Testis (tissue), 3 donors: ENCODE results near the gene SERAC1. TPM values are rescaled to one million over a fixed set of nuclear protein-coding genes. Genes with fewer than 3 reads are reported as not detected.
"Not testable (repeated sequence)": the region's sequence is repeated elsewhere in the genome, so short reads cannot be mapped to it uniquely, and the experiment has no call there.

Experiments
- DNase-seq: peaks from one replicate; pipeline ENCODE4 v3.0.0-alpha.2; 2019
- H3K27ac ChIP-seq, 2 donors: fragments of 200-600 bp; sonication (generic); one replicate each; pipeline ENCODE4 v1.5.1; 2019
- H3K27me3 ChIP-seq: fragments of 200-600 bp; sonication (generic); one replicate; pipeline ENCODE4 v1.5.1; 2019
- H3K36me3 ChIP-seq: fragments of 200-600 bp; sonication (generic); one replicate; pipeline ENCODE4 v1.5.1; 2017; ENCODE audit warnings: low read depth; ENCODE audit errors: missing control alignments
- H3K4me1 ChIP-seq: fragments of 200-600 bp; sonication (generic); one replicate; pipeline ENCODE4 v1.5.1; 2019
- H3K4me3 ChIP-seq, 2 donors: fragments of 200-600 bp; sonication (generic); one replicate each; pipeline ENCODE4 v1.5.1; 2017 to 2019
- H3K9me3 ChIP-seq: fragments of 200-600 bp; sonication (generic); one replicate; pipeline ENCODE4 v1.5.1; 2017
- POLR2A ChIP-seq: fragments of 450-650 bp; IDR thresholded peaks from one replicate; pipeline ENCODE4 v1.6.1; 2017; ENCODE audit warnings: antibody characterized with exemption, mild to moderate bottlenecking, moderate library complexity
- WGBS, 2 donors: methylation state at CpG; one replicate each; pipeline ENCODE4 v1.1.5; 2018; 5-methylcytosine and 5-hydroxymethylcytosine counted together
- intact Hi-C: fragments of 100-400 bp; cut with DNase I; formaldehyde crosslinking; loops from one replicate; pipeline ENCODE4 v1.15.1; 2023; ENCODE audit warnings: low total_unique reads
- polyA plus RNA-seq: library from polyadenylated mRNA; stranded (reverse); fragments of 350-450 nt; fragmentation: Illumina TruSeq; extraction: RNeasy Lipid Tissue Mini Kit (QIAGEN cat#74804); gene quantifications from one replicate; pipeline ENCODE4 v1.2.3, GENCODE V29; 2014; ENCODE audit warnings: low read depth, low replicate concordance; ENCODE audit not compliant: insufficient read depth
- total RNA-seq, 2 donors: library from RNA; depleted of rRNA; stranded (reverse); fragments of >200 nt; gene quantifications; one replicate each; pipeline ENCODE4 v1.2.3, GENCODE V29; 2016
- TF ChIP-seq, protein P1 (sequence below), 3 experiments: fragments of 450-650 bp in 2 of 3; fragments of 200-600 bp in 1 of 3; sonication (generic) in 1 of 3; IDR thresholded peaks; one replicate each; pipeline ENCODE4 v1.5.1; 2016 to 2019; ENCODE audit warnings: antibody characterized with exemption in 3 of 3, mild to moderate bottlenecking in 2 of 3, moderate library complexity in 1 of 3

SERAC1 gene
- total and polyA plus RNA-seq, 3 donors from 2014 or later, result 9.8 to 20.2 (median 15.2) TPM

DNA sequence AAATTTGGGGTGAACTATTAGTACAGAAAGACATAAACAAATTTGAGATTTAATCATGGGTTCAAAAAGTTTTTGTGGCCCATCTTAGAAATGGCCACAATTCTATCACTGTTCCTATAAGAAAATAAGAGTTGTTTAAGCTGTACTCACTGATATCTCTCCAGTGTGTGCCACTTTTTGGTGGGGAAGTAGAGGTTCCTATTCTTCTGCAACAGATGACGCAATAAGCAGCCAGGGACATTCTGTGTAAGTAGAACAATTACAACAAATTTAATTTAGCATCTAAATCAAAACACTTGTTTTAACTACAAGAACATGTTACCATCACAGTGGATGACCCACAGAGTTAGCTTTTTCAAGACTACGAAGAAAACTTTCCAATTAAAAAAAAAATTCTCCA lies 9.9 kb downstream of the SERAC1 start:
- no peak for DNase-seq
- Histone ChIP-seq H3K9me3 (no peaks in the 10 kb centered on the region), H3K27ac (no peak overlapping the region), H3K4me3 (no peak overlapping the region), H3K36me3 (no peaks in the 10 kb centered on the region), H3K4me1 (no peaks in the 10 kb centered on the region), H3K27me3 (no peaks in the 10 kb centered on the region)
- intact Hi-C loops, result no loop called here
- TF ChIP-seq POLR2A, result no peak
- TF ChIP-seq, protein P1, sequence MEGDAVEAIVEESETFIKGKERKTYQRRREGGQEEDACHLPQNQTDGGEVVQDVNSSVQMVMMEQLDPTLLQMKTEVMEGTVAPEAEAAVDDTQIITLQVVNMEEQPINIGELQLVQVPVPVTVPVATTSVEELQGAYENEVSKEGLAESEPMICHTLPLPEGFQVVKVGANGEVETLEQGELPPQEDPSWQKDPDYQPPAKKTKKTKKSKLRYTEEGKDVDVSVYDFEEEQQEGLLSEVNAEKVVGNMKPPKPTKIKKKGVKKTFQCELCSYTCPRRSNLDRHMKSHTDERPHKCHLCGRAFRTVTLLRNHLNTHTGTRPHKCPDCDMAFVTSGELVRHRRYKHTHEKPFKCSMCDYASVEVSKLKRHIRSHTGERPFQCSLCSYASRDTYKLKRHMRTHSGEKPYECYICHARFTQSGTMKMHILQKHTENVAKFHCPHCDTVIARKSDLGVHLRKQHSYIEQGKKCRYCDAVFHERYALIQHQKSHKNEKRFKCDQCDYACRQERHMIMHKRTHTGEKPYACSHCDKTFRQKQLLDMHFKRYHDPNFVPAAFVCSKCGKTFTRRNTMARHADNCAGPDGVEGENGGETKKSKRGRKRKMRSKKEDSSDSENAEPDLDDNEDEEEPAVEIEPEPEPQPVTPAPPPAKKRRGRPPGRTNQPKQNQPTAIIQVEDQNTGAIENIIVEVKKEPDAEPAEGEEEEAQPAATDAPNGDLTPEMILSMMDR (IDR thresholded peaks at IDR 0.05), result no peak
- 91 to 93% methylated on average over 2 of the region's 2 CpGs for WGBS, 2 donors

DNA sequence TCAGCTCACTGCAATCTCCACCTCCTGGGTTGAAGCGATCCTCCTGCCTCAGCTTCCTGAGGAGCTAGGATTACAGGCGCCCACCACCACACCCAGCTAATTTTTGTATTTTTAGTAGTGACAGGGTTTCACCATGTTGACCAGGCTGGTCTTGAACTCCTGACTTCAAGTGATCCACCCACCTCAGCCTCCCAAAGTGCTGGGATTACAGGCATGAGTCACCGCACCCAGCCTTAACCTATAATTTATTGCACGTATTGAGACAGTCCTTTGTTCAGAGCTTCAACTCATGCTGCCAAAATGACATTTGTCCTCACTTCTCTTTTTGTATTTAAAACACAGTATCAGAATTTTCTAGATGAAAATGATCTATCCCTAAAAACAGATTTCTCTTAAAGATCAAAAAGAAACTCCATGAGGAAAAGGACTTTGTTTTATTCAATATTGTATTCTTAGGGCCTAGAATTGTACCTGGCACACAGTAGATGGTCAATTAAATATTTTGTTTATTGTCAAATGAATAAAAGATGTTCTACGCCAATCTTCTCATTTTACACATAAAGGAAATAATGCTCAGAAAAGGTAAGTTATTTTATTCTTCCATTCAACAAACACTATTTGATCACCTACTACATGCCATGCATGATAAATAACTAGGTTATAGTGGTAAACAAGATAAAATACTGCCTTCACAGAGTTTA lies 10.8 kb downstream of the SERAC1 start:
- H3K4me3 ChIP-seq, result no peak overlapping the region
- 92% methylated on average over 5 of the region's 5 CpGs for WGBS, 2 donors
- H3K9me3 ChIP-seq, result no peaks in the 10 kb centered on the region

DNA sequence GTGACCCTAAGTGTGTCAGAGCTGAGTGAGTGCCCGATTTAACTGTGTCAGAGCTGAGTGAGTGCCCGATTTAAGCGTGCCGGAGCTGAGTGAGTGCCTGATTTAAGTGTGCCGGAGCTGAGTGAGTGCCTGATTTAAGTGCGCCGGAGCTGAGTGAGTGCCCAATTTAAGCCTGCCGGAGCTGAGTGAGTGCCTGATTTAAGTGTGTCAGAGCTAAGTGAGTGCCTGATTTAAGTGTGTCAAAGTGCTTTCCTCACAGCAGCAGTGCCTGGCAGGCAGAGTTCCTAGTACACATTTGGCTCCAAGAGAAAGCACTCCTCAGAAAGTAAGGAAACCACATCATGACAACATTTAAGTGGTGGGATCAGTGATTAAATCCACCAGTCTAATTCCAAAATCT lies 13.2 kb downstream of the SERAC1 start:
- H3K27me3 ChIP-seq, result no peaks in the 10 kb centered on the region
- no peaks in the 10 kb centered on the region for H3K36me3 ChIP-seq
- no peaks in the 10 kb centered on the region for H3K9me3 ChIP-seq
- no peak overlapping the region for H3K27ac ChIP-seq
- H3K4me3 ChIP-seq, result no peak overlapping the region
- 94 to 96% methylated on average over 8 of the region's 8 CpGs for WGBS, 2 donors
- H3K4me1 ChIP-seq, result no peaks in the 10 kb centered on the region
- TF ChIP-seq, protein P1 (IDR thresholded peaks at IDR 0.05), result no peak
- TF ChIP-seq POLR2A, result no peak
- intact Hi-C loops, result no loop called here
- DNase-seq, result no peak

More for the DNA sequence above, 10.8 kb downstream of the SERAC1 start:
- H3K4me1 ChIP-seq, result no peaks in the 10 kb centered on the region
- H3K36me3 ChIP-seq, result no peaks in the 10 kb centered on the region
- no peak for DNase-seq
- intact Hi-C loops, result no loop called here
- TF ChIP-seq, protein P1 (IDR thresholded peaks at IDR 0.05), result no peak
- no peak for TF ChIP-seq POLR2A
- no peak overlapping the region for H3K27ac ChIP-seq
- H3K27me3 ChIP-seq, result no peaks in the 10 kb centered on the region

DNA sequence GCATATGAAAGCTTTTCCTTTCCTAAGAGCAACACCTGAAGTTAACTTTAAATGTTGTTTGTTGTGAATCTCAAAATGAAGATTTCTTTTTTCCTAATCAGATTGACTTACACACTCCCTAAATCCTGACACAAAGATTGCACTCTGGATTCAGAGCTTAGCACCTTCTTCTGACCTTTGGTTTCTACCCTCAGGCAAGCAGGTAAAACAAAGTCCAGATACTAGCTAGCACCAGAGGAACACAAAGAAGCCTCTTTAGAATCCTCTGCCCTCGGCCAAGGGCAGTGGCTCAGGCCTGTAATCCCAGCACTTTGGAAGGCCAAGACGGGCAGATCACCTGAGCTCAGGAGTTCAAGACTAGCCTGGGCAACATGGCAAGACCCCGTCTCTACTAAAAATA lies 14.5 kb downstream of the SERAC1 start:
- Histone ChIP-seq H3K27me3 (no peaks in the 10 kb centered on the region), H3K36me3 (no peaks in the 10 kb centered on the region), H3K4me3 (no peak overlapping the region), H3K9me3 (no peaks in the 10 kb centered on the region), H3K27ac (no peak overlapping the region), H3K4me1 (no peaks in the 10 kb centered on the region)
- TF ChIP-seq, protein P1 (IDR thresholded peaks at IDR 0.05), result no peak
- no peak for TF ChIP-seq POLR2A
- WGBS, 2 donors, result 80 to 91% methylated on average over 3 of the region's 3 CpGs
- intact Hi-C loops, result no loop called here
- DNase-seq, result no peak

DNA sequence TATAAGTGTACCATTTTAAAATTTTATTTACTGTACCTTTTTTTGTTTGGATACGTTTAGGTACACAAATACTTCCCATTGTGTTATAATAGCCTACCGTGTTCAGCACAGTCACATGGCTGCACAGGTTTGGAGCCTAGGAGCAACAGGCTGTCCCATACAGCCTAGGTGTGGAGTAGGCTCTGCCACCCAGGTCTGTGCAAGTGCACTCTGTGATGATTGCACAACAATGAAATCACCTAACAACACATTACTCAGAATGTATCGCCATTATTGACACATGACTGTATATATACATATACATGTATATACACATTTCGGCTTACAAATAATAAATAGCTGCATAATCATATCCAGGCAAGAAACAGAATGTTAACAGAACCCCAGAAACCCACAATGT lies 15.4 kb downstream of the SERAC1 start:
- Histone ChIP-seq H3K27me3 (no peaks in the 10 kb centered on the region), H3K9me3 (no peaks in the 10 kb centered on the region), H3K36me3 (no peaks in the 10 kb centered on the region), H3K4me1 (no peaks in the 10 kb centered on the region), H3K4me3 (no peak overlapping the region), H3K27ac (no peak overlapping the region)
- WGBS, 2 donors, result 93 to 97% methylated on average over 4 of the region's 4 CpGs
- no peak for TF ChIP-seq POLR2A
- no peak for DNase-seq
- intact Hi-C loops, result no loop called here

DNA sequence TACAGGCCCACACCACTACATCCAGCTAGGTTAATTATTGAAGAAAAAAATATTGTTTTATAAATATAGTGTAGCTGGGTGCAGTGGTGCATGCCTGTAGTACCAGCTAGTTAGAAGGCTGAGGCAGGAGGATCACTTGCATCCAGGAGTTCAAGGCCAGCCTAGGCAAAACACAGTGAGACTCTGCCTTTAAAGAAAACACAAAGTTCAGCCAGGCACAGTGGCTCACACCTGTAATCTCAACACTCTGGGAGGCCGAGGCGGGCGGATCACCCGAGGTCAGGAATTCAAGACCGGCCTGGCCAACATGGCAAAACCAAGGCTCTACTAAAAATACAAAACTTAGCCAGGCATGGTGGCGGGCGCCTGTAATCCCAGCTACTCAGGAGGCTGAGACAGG lies 16.0 kb downstream of the SERAC1 start:
- H3K27ac ChIP-seq, H3K4me3 ChIP-seq, DNase-seq, H3K36me3 ChIP-seq, H3K4me1 ChIP-seq, intact Hi-C loops, H3K27me3 ChIP-seq, H3K9me3 ChIP-seq: not testable (repeated sequence)
- WGBS, 2 donors, result 91 to 100% methylated on average over 7 of the region's 7 CpGs
